ENCODE measurements around the gene NKG7.

The NKG7 gene

DNA sequence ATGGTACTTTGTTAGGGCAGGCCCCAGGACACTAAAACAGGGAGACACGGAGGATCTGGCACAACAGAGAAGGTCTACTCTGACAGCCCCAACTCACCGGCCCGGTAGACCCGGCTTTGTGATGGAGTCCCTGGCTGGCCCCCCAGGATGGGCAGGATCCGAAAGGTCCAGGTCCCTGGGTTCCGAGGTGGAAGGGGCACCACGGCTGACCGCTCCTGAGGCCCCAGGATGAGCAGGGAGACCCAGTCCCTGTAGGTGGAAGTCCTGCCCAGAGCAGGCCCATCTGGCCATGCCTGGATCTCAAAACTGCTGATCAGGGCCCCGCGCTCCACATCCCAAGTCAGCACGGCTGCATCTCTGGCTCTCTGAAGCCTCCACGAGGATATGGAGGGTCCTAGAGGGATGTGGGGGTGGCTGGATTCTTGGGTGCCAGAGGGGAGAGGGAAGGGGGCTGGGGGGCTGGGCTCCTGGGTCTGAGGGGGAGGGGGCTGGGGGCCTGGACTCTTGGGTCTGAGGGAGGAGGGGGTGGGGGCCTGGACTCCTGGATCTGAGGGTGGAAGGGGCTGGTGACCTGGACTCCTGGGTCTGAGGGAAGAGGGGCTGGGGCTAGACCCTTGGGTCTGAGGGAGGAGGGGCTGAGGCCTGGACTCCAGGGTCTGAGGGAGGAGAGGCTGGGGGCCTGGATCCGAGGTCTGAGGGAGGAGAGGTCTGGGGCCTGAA is 35.2 kb downstream of the NKG7 start:
- no peak overlapping the region for H2AK5ac ChIP-seq (ENCODE audit: low read length, severe bottlenecking)
- peaks cover 16% of the 10 kb centered on the region for H3K4me1 ChIP-seq (ENCODE audit: control insufficient read depth, insufficient read depth, low read depth, low read length)
- H4K91ac ChIP-seq (ENCODE audit: low read length): no peak overlapping the region
- peaks cover 0 to 3% of the 10 kb centered on the region in 2 experiments for H3K27me3 ChIP-seq (ENCODE audit: control insufficient read depth in 1 of 2, insufficient read depth in 1 of 2, low read length in 2 of 2)
- H3K9me3 ChIP-seq (ENCODE audit: control insufficient read depth, low read length): no peaks in the 10 kb centered on the region
- no peak for DNase-seq
- no peak overlapping the region for H3K27ac ChIP-seq (ENCODE audit: low read length, poor library complexity, severe bottlenecking)
- no peak overlapping the region for H2BK15ac ChIP-seq (ENCODE audit: low read depth, poor library complexity, severe bottlenecking)
- H3K18ac ChIP-seq (ENCODE audit: low read depth in 1 of 2, low read length in 2 of 2): no peak overlapping the region
- no peak overlapping the region for H2AFZ ChIP-seq (ENCODE audit: low read depth, low read length)
- H3K9ac ChIP-seq (ENCODE audit: low read length): no peak overlapping the region
- 95% methylated on average over 13 of the region's 13 CpGs for WGBS
- no peaks in the 10 kb centered on the region for H3K79me1 ChIP-seq (replicated peaks; ENCODE audit: low read length, poor library complexity, severe bottlenecking)
- H3K36me3 ChIP-seq (ENCODE audit: control insufficient read depth in 1 of 2, insufficient read depth in 2 of 2, low read depth in 1 of 2, low read length in 2 of 2): peaks cover 0 to 3% of the 10 kb centered on the region in 2 experiments
- no peak overlapping the region for H3K23ac ChIP-seq (ENCODE audit: low read length in 2 of 2)
- no peak overlapping the region for H4K8ac ChIP-seq (ENCODE audit: low read length)
- no peak overlapping the region for H3K4me2 ChIP-seq (ENCODE audit: low read length, poor library complexity, severe bottlenecking)
- no peak overlapping the region for H3K14ac ChIP-seq (ENCODE audit: low read length in 2 of 2)
- no peak overlapping the region for H3K4me3 ChIP-seq (ENCODE audit: insufficient read depth in 1 of 2, low read depth in 1 of 2, low read length in 2 of 2)
- no peak overlapping the region for H2BK5ac ChIP-seq (ENCODE audit: low read depth, low read length, poor library complexity, severe bottlenecking)
- H2BK12ac ChIP-seq (ENCODE audit: low read length in 2 of 2): no peak overlapping the region
- no peak overlapping the region for H2BK120ac ChIP-seq (ENCODE audit: low read depth, low read length)
- no peak overlapping the region for H3K4ac ChIP-seq (ENCODE audit: low read depth in 1 of 2, low read length in 2 of 2)

DNA sequence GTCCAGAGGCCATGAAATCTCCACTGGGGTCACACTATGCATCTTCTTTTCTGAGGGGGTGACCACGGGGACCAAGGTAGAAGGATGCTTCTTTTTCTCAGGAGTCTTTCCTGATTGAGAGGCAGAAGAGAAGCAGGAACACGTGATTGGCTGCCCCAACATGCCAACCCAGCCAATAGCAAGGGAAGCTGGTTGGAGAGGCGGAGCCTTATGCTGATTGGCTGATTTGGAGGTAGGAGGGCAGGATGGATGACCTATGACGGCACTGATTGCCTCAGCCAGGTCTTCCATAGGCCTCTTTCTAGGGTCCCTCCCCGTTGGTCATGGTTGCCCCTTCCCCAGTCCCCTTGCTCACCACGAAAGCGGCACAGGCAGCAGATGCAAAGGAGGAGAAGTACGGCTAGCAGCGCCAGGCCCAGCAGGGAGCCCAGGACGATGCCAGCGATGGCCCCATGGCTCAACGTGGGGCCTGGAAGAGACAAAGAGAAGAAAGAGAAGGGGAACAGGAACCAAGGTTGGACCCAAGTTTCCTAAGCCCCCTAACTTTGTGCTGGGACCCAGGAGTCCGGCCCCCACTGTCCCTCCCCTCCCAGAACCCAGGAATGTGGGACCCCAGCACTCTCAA is 38.5 kb downstream of the NKG7 start:
- no peak overlapping the region for H3K4me3 ChIP-seq (ENCODE audit: insufficient read depth in 1 of 2, low read depth in 1 of 2, low read length in 2 of 2)
- no peaks in the 10 kb centered on the region for H3K27me3 ChIP-seq (ENCODE audit: control insufficient read depth in 1 of 2, insufficient read depth in 1 of 2, low read length in 2 of 2)
- H3K18ac ChIP-seq (ENCODE audit: low read depth in 1 of 2, low read length in 2 of 2): no peak overlapping the region
- H3K14ac ChIP-seq (ENCODE audit: low read length in 2 of 2): no peak overlapping the region
- H3K36me3 ChIP-seq (ENCODE audit: control insufficient read depth in 1 of 2, insufficient read depth in 2 of 2, low read depth in 1 of 2, low read length in 2 of 2): peaks cover 3 to 5% of the 10 kb centered on the region in 2 experiments
- peaks cover 2% of the 10 kb centered on the region for H3K4me1 ChIP-seq (ENCODE audit: control insufficient read depth, insufficient read depth, low read depth, low read length)
- no peak overlapping the region for H3K4ac ChIP-seq (ENCODE audit: low read depth in 1 of 2, low read length in 2 of 2)
- H3K23ac ChIP-seq (ENCODE audit: low read length in 2 of 2): no peak overlapping the region
- H3K9ac ChIP-seq (ENCODE audit: low read length): no peak overlapping the region
- no peak overlapping the region for H2BK120ac ChIP-seq (ENCODE audit: low read depth, low read length)
- H4K8ac ChIP-seq (ENCODE audit: low read length): no peak overlapping the region
- H2AFZ ChIP-seq (ENCODE audit: low read depth, low read length): no peak overlapping the region
- H4K91ac ChIP-seq (ENCODE audit: low read length): no peak overlapping the region
- 81% methylated on average over 11 of the region's 13 CpGs for WGBS
- no peak overlapping the region for H2BK12ac ChIP-seq (ENCODE audit: low read length in 2 of 2)
- H2AK5ac ChIP-seq (ENCODE audit: low read length, severe bottlenecking): no peak overlapping the region
- H3K9me3 ChIP-seq (ENCODE audit: control insufficient read depth, low read length): peaks cover 5% of the 10 kb centered on the region
- no peak overlapping the region for H2BK5ac ChIP-seq (ENCODE audit: low read depth, low read length, poor library complexity, severe bottlenecking)
- H2BK15ac ChIP-seq (ENCODE audit: low read depth, poor library complexity, severe bottlenecking): no peak overlapping the region
- H3K79me1 ChIP-seq (replicated peaks; ENCODE audit: low read length, poor library complexity, severe bottlenecking): no peaks in the 10 kb centered on the region
- H3K27ac ChIP-seq (ENCODE audit: low read length, poor library complexity, severe bottlenecking): no peak overlapping the region
- DNase-seq: no peak
- H3K4me2 ChIP-seq (ENCODE audit: low read length, poor library complexity, severe bottlenecking): no peak overlapping the region

GRCh38 chr19:51331716-51332115 is 40.7 kb downstream of the NKG7 start:
- H3K23ac ChIP-seq (ENCODE audit: low read length in 2 of 2): no peak overlapping the region
- H3K18ac ChIP-seq (ENCODE audit: low read depth in 1 of 2, low read length in 2 of 2): no peak overlapping the region
- peaks cover 0 to 19% of the 10 kb centered on the region in 2 experiments for H3K27me3 ChIP-seq (ENCODE audit: control insufficient read depth in 1 of 2, insufficient read depth in 1 of 2, low read length in 2 of 2)
- peaks cover 0 to 5% of the 10 kb centered on the region in 2 experiments for H3K36me3 ChIP-seq (ENCODE audit: control insufficient read depth in 1 of 2, insufficient read depth in 2 of 2, low read depth in 1 of 2, low read length in 2 of 2)
- H3K27ac ChIP-seq (ENCODE audit: low read length, poor library complexity, severe bottlenecking): no peak overlapping the region
- H3K79me1 ChIP-seq (replicated peaks; ENCODE audit: low read length, poor library complexity, severe bottlenecking): no peaks in the 10 kb centered on the region
- no peak overlapping the region for H2BK15ac ChIP-seq (ENCODE audit: low read depth, poor library complexity, severe bottlenecking)
- H3K14ac ChIP-seq (ENCODE audit: low read length in 2 of 2): no peak overlapping the region
- 91% methylated on average over 6 of the region's 6 CpGs for WGBS
- no peak overlapping the region for H2AK5ac ChIP-seq (ENCODE audit: low read length, severe bottlenecking)
- no peak overlapping the region for H2BK120ac ChIP-seq (ENCODE audit: low read depth, low read length)
- H3K9me3 ChIP-seq (ENCODE audit: control insufficient read depth, low read length): peaks cover 5% of the 10 kb centered on the region
- H3K4me3 ChIP-seq (ENCODE audit: insufficient read depth in 1 of 2, low read depth in 1 of 2, low read length in 2 of 2): no peak overlapping the region
- no peaks in the 10 kb centered on the region for H3K4me1 ChIP-seq (ENCODE audit: control insufficient read depth, insufficient read depth, low read depth, low read length)
- H2BK5ac ChIP-seq (ENCODE audit: low read depth, low read length, poor library complexity, severe bottlenecking): no peak overlapping the region
- no peak overlapping the region for H3K4me2 ChIP-seq (ENCODE audit: low read length, poor library complexity, severe bottlenecking)
- H3K9ac ChIP-seq (ENCODE audit: low read length): no peak overlapping the region
- no peak overlapping the region for H2BK12ac ChIP-seq (ENCODE audit: low read length in 2 of 2)
- DNase-seq: no peak
- no peak overlapping the region for H2AFZ ChIP-seq (ENCODE audit: low read depth, low read length)
- no peak overlapping the region for H4K8ac ChIP-seq (ENCODE audit: low read length)
- no peak overlapping the region for H4K91ac ChIP-seq (ENCODE audit: low read length)
- no peak overlapping the region for H3K4ac ChIP-seq (ENCODE audit: low read depth in 1 of 2, low read length in 2 of 2)

DNA sequence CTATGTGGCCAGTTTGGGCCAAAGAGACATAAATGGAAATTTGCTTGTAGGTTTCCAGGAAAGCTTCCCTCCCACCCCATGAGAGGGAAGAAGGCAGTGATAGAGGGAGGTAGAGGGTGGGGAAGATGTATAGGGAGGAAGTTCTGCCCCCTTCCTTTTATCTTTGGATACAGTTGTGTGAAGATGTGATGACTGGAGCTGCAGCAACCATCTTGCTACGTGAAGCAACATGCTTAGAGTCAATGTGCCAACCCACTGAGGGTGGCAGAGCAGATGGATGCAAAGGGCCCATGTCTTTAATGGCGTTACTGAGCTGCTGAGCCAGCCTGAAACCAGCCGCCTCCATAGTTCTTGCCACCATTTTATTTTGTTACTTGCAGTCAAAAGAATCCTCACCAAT is 41.3 kb downstream of the NKG7 start:
- peaks cover 5% of the 10 kb centered on the region for H3K9me3 ChIP-seq (ENCODE audit: control insufficient read depth, low read length)
- no peak overlapping the region for H2BK5ac ChIP-seq (ENCODE audit: low read depth, low read length, poor library complexity, severe bottlenecking)
- H2BK12ac ChIP-seq (ENCODE audit: low read length in 2 of 2): no peak overlapping the region
- H2AK5ac ChIP-seq (ENCODE audit: low read length, severe bottlenecking): no peak overlapping the region
- no peak overlapping the region for H3K4me2 ChIP-seq (ENCODE audit: low read length, poor library complexity, severe bottlenecking)
- H3K18ac ChIP-seq (ENCODE audit: low read depth in 1 of 2, low read length in 2 of 2): no peak overlapping the region
- no peak overlapping the region for H2BK15ac ChIP-seq (ENCODE audit: low read depth, poor library complexity, severe bottlenecking)
- H3K23ac ChIP-seq (ENCODE audit: low read length in 2 of 2): no peak overlapping the region
- H3K4me1 ChIP-seq (ENCODE audit: control insufficient read depth, insufficient read depth, low read depth, low read length): no peaks in the 10 kb centered on the region
- H3K4me3 ChIP-seq (ENCODE audit: insufficient read depth in 1 of 2, low read depth in 1 of 2, low read length in 2 of 2): no peak overlapping the region
- peaks cover 0 to 20% of the 10 kb centered on the region in 2 experiments for H3K27me3 ChIP-seq (ENCODE audit: control insufficient read depth in 1 of 2, insufficient read depth in 1 of 2, low read length in 2 of 2)
- DNase-seq: no peak
- H3K4ac ChIP-seq (ENCODE audit: low read depth in 1 of 2, low read length in 2 of 2): no peak overlapping the region
- peaks cover 0 to 5% of the 10 kb centered on the region in 2 experiments for H3K36me3 ChIP-seq (ENCODE audit: control insufficient read depth in 1 of 2, insufficient read depth in 2 of 2, low read depth in 1 of 2, low read length in 2 of 2)
- H4K8ac ChIP-seq (ENCODE audit: low read length): no peak overlapping the region
- H3K9ac ChIP-seq (ENCODE audit: low read length): no peak overlapping the region
- H2BK120ac ChIP-seq (ENCODE audit: low read depth, low read length): no peak overlapping the region
- H3K79me1 ChIP-seq (replicated peaks; ENCODE audit: low read length, poor library complexity, severe bottlenecking): no peaks in the 10 kb centered on the region
- H4K91ac ChIP-seq (ENCODE audit: low read length): no peak overlapping the region
- 56% methylated on average over 3 of the region's 3 CpGs for WGBS
- H2AFZ ChIP-seq (ENCODE audit: low read depth, low read length): no peak overlapping the region
- no peak overlapping the region for H3K14ac ChIP-seq (ENCODE audit: low read length in 2 of 2)
- no peak overlapping the region for H3K27ac ChIP-seq (ENCODE audit: low read length, poor library complexity, severe bottlenecking)
